Activated naive CD4-positive, alpha-beta T cell treated with anti-CD3 and anti-CD28 coated beads for 36 hours (primary cell): Measurements from ENCODE around the gene COG2. TPM values are rescaled to one million over a fixed set of nuclear protein-coding genes. Genes with fewer than 3 reads are reported as not detected.
"Not testable (repeated sequence)": the region's sequence is repeated elsewhere in the genome, so short reads cannot be mapped to it uniquely, and the experiment has no call there.

Experiments
- CTCF ChIA-PET: fragments of 350-600 bp; sonication (Branson Sonifier 250); formaldehyde crosslinking; loops from one replicate; lab custom pipeline; 2021; ENCODE audit warnings: antibody characterized with exemption; lab: Charles Lee
- DNase-seq: peaks from one replicate; pipeline ENCODE4 v3.0.0-alpha.2; 2020
- H3K27ac Mint-ChIP-seq: one replicate; pipeline ENCODE4 v1.8.0; 2021; ENCODE audit warnings: mild to moderate bottlenecking, mixed read lengths
- H3K27me3 Mint-ChIP-seq: one replicate; pipeline ENCODE4 v1.8.0; 2021; ENCODE audit warnings: low read depth, mixed read lengths
- H3K36me3 Mint-ChIP-seq: one replicate; pipeline ENCODE4 v1.8.0; 2021; ENCODE audit warnings: low read depth, mixed read lengths
- H3K4me1 Mint-ChIP-seq: one replicate; pipeline ENCODE4 v1.8.0; 2021; ENCODE audit warnings: low read depth, mixed read lengths
- H3K4me3 Mint-ChIP-seq: one replicate; pipeline ENCODE4 v1.8.0; 2021; ENCODE audit warnings: mild to moderate bottlenecking, moderate library complexity, mixed read lengths
- H3K9me3 Mint-ChIP-seq: one replicate; pipeline ENCODE4 v1.8.0; 2021; ENCODE audit warnings: mixed read lengths
- intact Hi-C: fragments of 100-400 bp; cut with micrococcal nuclease; formaldehyde crosslinking; loops from one replicate; pipeline ENCODE4 v1.15.1; 2023
- total RNA-seq, 2 experiments: library from RNA; stranded (reverse); gene quantifications; one replicate each; pipeline ENCODE4 v1.2.3, GENCODE V29; 2021

COG2 gene
- total RNA-seq, 2 experiments from 2014 or later: 19.9 to 22.1 TPM

GRCh38 chr1:230713915-230714764 lies 71.9 kb downstream of the COG2 start, which contains the start of gene AGT:
Gene AGT (minus strand): TSS chr1:230714122. CDS start chr1:230710823, 3,299 bp downstream.
- Mint-ChIP-seq H3K4me3 (no peak within 1 kb of the TSS), H3K36me3 (no peaks in the 10 kb centered on the region), H3K27ac (no peak within 1 kb of the TSS), H3K27me3 (peaks cover 6% of the 10 kb centered on the region), H3K4me1 (no peaks in the 10 kb centered on the region), H3K9me3 (peaks cover 5% of the 10 kb centered on the region)
- intact Hi-C loops: no loop called here
- DNase-seq: no peak
- CTCF ChIA-PET: no interaction called here

- CTCF ChIA-PET: no interaction called here
- no peak for DNase-seq
- no peak overlapping the region for H3K4me3 Mint-ChIP-seq
- peaks cover 5% of the 10 kb centered on the region for H3K9me3 Mint-ChIP-seq
- H3K27ac Mint-ChIP-seq: no peak overlapping the region
- intact Hi-C loops: no loop called here
- H3K27me3 Mint-ChIP-seq: peaks cover 6% of the 10 kb centered on the region
- no peaks in the 10 kb centered on the region for H3K36me3 Mint-ChIP-seq
- no peaks in the 10 kb centered on the region for H3K4me1 Mint-ChIP-seq
These were observed 73.2 kb downstream of the COG2 start for GRCh38 chr1:230715510-230715909.

DNA sequence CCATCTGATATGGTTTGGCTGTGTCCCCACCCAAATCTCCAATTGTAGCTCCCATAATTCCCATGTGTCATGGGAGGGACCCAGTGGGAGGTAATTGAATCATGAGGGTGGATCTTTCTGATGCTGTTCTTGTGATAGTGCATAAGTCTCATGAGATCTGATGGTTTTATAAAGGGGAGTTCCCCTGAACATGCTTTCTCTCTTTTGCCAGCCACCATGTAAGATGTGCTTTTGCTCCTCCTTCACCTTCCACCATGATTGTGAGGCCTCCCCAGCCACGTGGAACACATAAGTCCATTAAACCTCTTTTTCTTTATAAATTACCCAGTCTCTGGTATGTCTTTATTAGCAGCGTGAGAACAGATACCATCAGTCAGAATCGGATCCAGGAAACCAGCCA lies 74.2 kb downstream of the COG2 start:
- intact Hi-C loops, H3K9me3 Mint-ChIP-seq, H3K36me3 Mint-ChIP-seq, H3K27ac Mint-ChIP-seq, H3K4me1 Mint-ChIP-seq, H3K27me3 Mint-ChIP-seq, DNase-seq, CTCF ChIA-PET, H3K4me3 Mint-ChIP-seq: not testable (repeated sequence)

DNA sequence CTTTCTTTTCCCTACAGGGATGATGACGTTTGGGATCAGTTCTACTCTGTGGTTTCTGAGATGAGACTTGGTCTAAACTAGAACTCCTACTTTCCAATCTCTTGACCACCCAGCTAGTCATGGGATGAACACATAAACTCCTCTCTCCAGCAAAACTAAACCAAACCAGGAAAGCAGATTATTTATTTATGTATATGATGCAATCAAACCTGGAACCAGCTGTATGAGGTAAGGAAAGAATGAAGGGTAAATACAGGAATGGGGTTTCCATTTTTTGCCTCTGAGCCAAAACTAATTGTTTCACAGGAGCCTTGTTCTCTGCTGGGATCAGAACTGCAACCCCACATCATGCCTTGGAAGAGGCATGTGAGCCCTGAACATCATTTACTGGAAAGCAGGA lies 75.0 kb downstream of the COG2 start:
- Mint-ChIP-seq H3K4me1 (no peaks in the 10 kb centered on the region), H3K36me3 (no peaks in the 10 kb centered on the region), H3K27me3 (peaks cover 6% of the 10 kb centered on the region), H3K27ac (no peak overlapping the region), H3K9me3 (peaks cover 10% of the 10 kb centered on the region), H3K4me3 (no peak overlapping the region)
- CTCF ChIA-PET: no interaction called here
- intact Hi-C loops: no loop called here
- no peak for DNase-seq

DNA sequence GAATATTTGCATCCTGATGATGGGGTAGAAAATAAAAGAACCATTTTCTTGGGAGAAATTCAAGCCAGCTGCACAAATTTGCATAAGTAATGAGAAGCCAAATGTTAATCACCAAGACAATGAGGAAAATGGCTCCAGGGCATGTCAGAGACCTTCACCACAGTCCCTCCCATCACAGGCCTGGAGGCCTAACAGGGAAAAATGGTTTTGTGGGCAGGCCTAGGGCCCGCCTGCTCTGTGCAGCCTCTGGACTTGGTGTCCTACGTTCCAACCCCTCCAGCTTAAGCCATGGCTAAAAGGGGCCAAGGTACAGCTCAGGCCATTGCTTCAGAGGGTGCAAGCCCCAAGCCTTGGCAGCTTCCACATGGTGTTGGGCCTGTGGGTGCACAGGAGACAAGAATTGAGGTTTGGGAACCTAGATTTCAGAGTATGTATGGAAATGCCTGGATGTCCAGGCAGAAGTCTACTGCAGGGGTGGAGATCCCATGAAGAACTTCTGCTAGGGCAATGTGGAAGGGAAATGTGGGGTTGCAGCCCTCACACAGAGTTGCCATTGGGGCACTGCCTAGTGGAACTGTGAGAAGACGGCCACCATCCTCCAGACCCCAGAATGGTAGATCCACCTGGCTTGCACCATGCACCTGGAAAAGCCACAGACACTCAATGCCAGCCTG lies 79.7 kb downstream of the COG2 start:
- H3K27me3 Mint-ChIP-seq, H3K4me1 Mint-ChIP-seq, H3K4me3 Mint-ChIP-seq, CTCF ChIA-PET, H3K9me3 Mint-ChIP-seq, DNase-seq, H3K27ac Mint-ChIP-seq, intact Hi-C loops, H3K36me3 Mint-ChIP-seq: not testable (repeated sequence)

- intact Hi-C loops: no loop called here
- peaks cover 5% of the 10 kb centered on the region for H3K9me3 Mint-ChIP-seq
- H3K27me3 Mint-ChIP-seq: peaks cover 3% of the 10 kb centered on the region
- H3K4me1 Mint-ChIP-seq: no peaks in the 10 kb centered on the region
- no peak for DNase-seq
- no peaks in the 10 kb centered on the region for H3K36me3 Mint-ChIP-seq
- CTCF ChIA-PET: no interaction called here
- H3K27ac Mint-ChIP-seq: no peak overlapping the region
- H3K4me3 Mint-ChIP-seq: no peak overlapping the region
These were observed 83.2 kb downstream of the COG2 start for GRCh38 chr1:230725256-230726012.

GRCh38 chr1:230728710-230729392 lies 86.6 kb downstream of the COG2 start:
- Mint-ChIP-seq H3K36me3 (no peaks in the 10 kb centered on the region), H3K27me3 (peaks cover 4% of the 10 kb centered on the region), H3K27ac (no peak overlapping the region), H3K4me1 (no peaks in the 10 kb centered on the region), H3K4me3 (no peak overlapping the region), H3K9me3 (no peaks in the 10 kb centered on the region)
- CTCF ChIA-PET: no interaction called here
- intact Hi-C loops: no loop called here
- DNase-seq: no peak

GRCh38 chr1:230730977-230731376 lies 88.7 kb downstream of the COG2 start:
- Mint-ChIP-seq H3K27ac (no peak overlapping the region), H3K4me3 (no peak overlapping the region), H3K9me3 (no peaks in the 10 kb centered on the region), H3K27me3 (peaks cover 4% of the 10 kb centered on the region), H3K4me1 (no peaks in the 10 kb centered on the region), H3K36me3 (no peaks in the 10 kb centered on the region)
- CTCF ChIA-PET: no interaction called here
- intact Hi-C loops: no loop called here
- no peak for DNase-seq

GRCh38 chr1:230735447-230735846 lies 93.2 kb downstream of the COG2 start:
- Mint-ChIP-seq H3K4me1 (no peaks in the 10 kb centered on the region), H3K36me3 (no peaks in the 10 kb centered on the region), H3K9me3 (peaks cover 4% of the 10 kb centered on the region), H3K27me3 (peaks cover 18% of the 10 kb centered on the region), H3K4me3 (no peak overlapping the region), H3K27ac (no peak overlapping the region)
- intact Hi-C loops: no loop called here
- no peak for DNase-seq
- CTCF ChIA-PET: no interaction called here

GRCh38 chr1:230737622-230738262 lies 95.5 kb downstream of the COG2 start:
- Mint-ChIP-seq H3K4me3 (no peak overlapping the region), H3K27ac (no peak overlapping the region), H3K4me1 (no peaks in the 10 kb centered on the region), H3K27me3 (peaks cover 17% of the 10 kb centered on the region), H3K36me3 (no peaks in the 10 kb centered on the region), H3K9me3 (peaks cover 4% of the 10 kb centered on the region)
- DNase-seq: no peak
- intact Hi-C loops: no loop called here
- CTCF ChIA-PET: no interaction called here

- intact Hi-C loops: no loop called here
- Mint-ChIP-seq H3K36me3 (no peaks in the 10 kb centered on the region), H3K9me3 (peaks cover 4% of the 10 kb centered on the region), H3K27ac (no peak overlapping the region), H3K4me3 (no peak overlapping the region), H3K4me1 (no peaks in the 10 kb centered on the region), H3K27me3 (peaks cover 17% of the 10 kb centered on the region)
- CTCF ChIA-PET: no interaction called here
- DNase-seq: no peak
These were observed 97.4 kb downstream of the COG2 start for GRCh38 chr1:230739564-230740290.
